WTC11 (cell line): Measurements from ENCODE around the gene APOO. TPM values are rescaled to one million over a fixed set of nuclear protein-coding genes. Genes with fewer than 3 reads are reported as not detected.

Experiments used
- ATAC-seq: fragments of 200-7000 bp; cut with Tn5 transposase; 2 replicates; pipeline ENCODE4 v1.10.0; 2021; ENCODE audit warnings: mild to moderate bottlenecking, moderate library complexity
- CTCF ChIA-PET: fragments of 300-600 bp; sonication (Branson Sonifier 250); formaldehyde crosslinking; loops from one replicate; lab custom pipeline; 2021; ENCODE audit warnings: antibody characterized with exemption; lab: Charles Lee
- POLR2A ChIA-PET: fragments of 350-600 bp; sonication (Branson Sonifier 250); formaldehyde crosslinking; loops from one replicate; lab custom pipeline; 2021; ENCODE audit warnings: antibody characterized with exemption; lab: Charles Lee
- DNase-seq: peaks from one replicate; pipeline ENCODE4 v3.0.0; 2021; ENCODE audit warnings: low spot score
- H3K27ac Mint-ChIP-seq: 2 replicates; pipeline ENCODE4 v1.8.0; 2021; ENCODE audit warnings: mixed read lengths
- H3K27me3 Mint-ChIP-seq: 2 replicates; pipeline ENCODE4 v1.8.0; 2021; ENCODE audit warnings: low read depth, mild to moderate bottlenecking, moderate library complexity, mixed read lengths
- H3K36me3 Mint-ChIP-seq: 2 replicates; pipeline ENCODE4 v1.8.0; 2021; ENCODE audit warnings: mixed read lengths
- H3K4me1 Mint-ChIP-seq: 2 replicates; pipeline ENCODE4 v1.8.0; 2022; ENCODE audit warnings: mixed read lengths
- H3K4me3 Mint-ChIP-seq: 2 replicates; pipeline ENCODE4 v1.8.0; 2021; ENCODE audit warnings: mild to moderate bottlenecking, moderate library complexity, mixed read lengths
- H3K9me3 Mint-ChIP-seq: 2 replicates; pipeline ENCODE4 v1.8.0; 2021; ENCODE audit warnings: mixed read lengths
- CBFB ChIP-seq: sonication (generic); formaldehyde crosslinking; IDR thresholded peaks from 2 replicates; pipeline ENCODE4 v1.8.1; 2022; ENCODE audit warnings: mild to moderate bottlenecking, low read depth, missing genetic modification reagents
- CREM ChIP-seq: sonication (generic); formaldehyde crosslinking; IDR thresholded peaks from 2 replicates; pipeline ENCODE4 v1.8.1; 2022; ENCODE audit warnings: mild to moderate bottlenecking, missing genetic modification reagents, moderate library complexity
- ESRRA ChIP-seq: sonication (generic); formaldehyde crosslinking; IDR thresholded peaks from 2 replicates; pipeline ENCODE4 v1.8.1; 2022; ENCODE audit warnings: mild to moderate bottlenecking, missing genetic modification reagents, borderline replicate concordance
- FOXJ3 ChIP-seq: sonication (generic); formaldehyde crosslinking; IDR thresholded peaks from 2 replicates; pipeline ENCODE4 v1.9.0; 2021; ENCODE audit warnings: missing genetic modification reagents, mild to moderate bottlenecking, borderline replicate concordance
- FOXK1 ChIP-seq: sonication (generic); formaldehyde crosslinking; IDR thresholded peaks from 2 replicates; pipeline ENCODE4 v1.8.0; 2022; ENCODE audit warnings: mild to moderate bottlenecking, moderate library complexity, missing genetic modification reagents
- KAT7 ChIP-seq: sonication (generic); formaldehyde crosslinking; IDR thresholded peaks from 2 replicates; pipeline ENCODE4 v1.8.1; 2023; ENCODE audit warnings: missing genetic modification reagents, mild to moderate bottlenecking, borderline replicate concordance
- NFATC4 ChIP-seq: fragments of 250-450 bp; sonication (Bioruptor Pico); IDR thresholded peaks from 2 replicates; pipeline ENCODE4 v1.9.0; 2021; ENCODE audit warnings: mild to moderate bottlenecking
- NR2C2 ChIP-seq: sonication (generic); formaldehyde crosslinking; IDR thresholded peaks from 2 replicates; pipeline ENCODE4 v1.8.0; 2022; ENCODE audit warnings: mild to moderate bottlenecking, missing genetic modification reagents
- NR3C1 ChIP-seq: sonication (generic); formaldehyde crosslinking; conservative IDR thresholded peaks from 2 replicates; pipeline ENCODE4 v1.8.1; 2023; ENCODE audit warnings: low read depth, mild to moderate bottlenecking, missing genetic modification reagents
- ZBTB21 ChIP-seq: sonication (generic); formaldehyde crosslinking; IDR thresholded peaks from 2 replicates; pipeline ENCODE4 v1.8.1; 2023; ENCODE audit warnings: mild to moderate bottlenecking, missing genetic modification reagents, borderline replicate concordance
- ZNF121 ChIP-seq: sonication (generic); formaldehyde crosslinking; IDR thresholded peaks from 2 replicates; pipeline ENCODE4 v1.8.0; 2023; ENCODE audit warnings: missing genetic modification reagents
- ZNF671 ChIP-seq: fragments of 250-450 bp; sonication (Bioruptor Pico); IDR thresholded peaks from 2 replicates; pipeline ENCODE4 v1.8.0; 2021; ENCODE audit warnings: mild to moderate bottlenecking
- total RNA-seq: library from RNA; stranded (reverse); gene quantifications from 3 replicates; pipeline ENCODE4 v1.2.3, GENCODE V29; 2021
- TF ChIP-seq, protein P1 (sequence below): fragments of 250-450 bp; sonication (Bioruptor Pico); IDR thresholded peaks from 2 replicates; pipeline ENCODE4 v1.9.0; 2021; ENCODE audit warnings: mild to moderate bottlenecking
- TF ChIP-seq, protein P2 (sequence below): sonication (generic); formaldehyde crosslinking; IDR thresholded peaks from 2 replicates; pipeline ENCODE4 v1.8.1; 2022; ENCODE audit warnings: mild to moderate bottlenecking, moderate library complexity, missing genetic modification reagents
- TF ChIP-seq, protein P3 (sequence below): fragments of 250-450 bp; sonication (Bioruptor Pico); IDR thresholded peaks from 2 replicates; pipeline ENCODE4 v1.8.0; 2021; ENCODE audit warnings: mild to moderate bottlenecking
- TF ChIP-seq, protein P4 (sequence below): sonication (generic); formaldehyde crosslinking; IDR thresholded peaks from 2 replicates; pipeline ENCODE4 v1.8.0; 2023; ENCODE audit warnings: mild to moderate bottlenecking, missing genetic modification reagents
- TF ChIP-seq, protein P5 (sequence below): sonication (generic); formaldehyde crosslinking; IDR thresholded peaks from 2 replicates; pipeline ENCODE4 v1.8.0; 2023; ENCODE audit warnings: missing genetic modification reagents
- TF ChIP-seq, protein P6 (sequence below): fragments of 250-450 bp; sonication (Bioruptor Pico); IDR thresholded peaks from 2 replicates; pipeline ENCODE4 v2.1.2; 2022; ENCODE audit warnings: mild to moderate bottlenecking, moderate library complexity
- TF ChIP-seq, protein P7 (sequence below): sonication (generic); formaldehyde crosslinking; IDR thresholded peaks from 2 replicates; pipeline ENCODE4 v1.8.1; 2022; ENCODE audit warnings: low read depth, missing genetic modification reagents, borderline replicate concordance
- TF ChIP-seq, protein P8 (sequence below): sonication (generic); formaldehyde crosslinking; IDR thresholded peaks from 2 replicates; pipeline ENCODE4 v1.8.0; 2022; ENCODE audit warnings: mild to moderate bottlenecking, missing genetic modification reagents

APOO gene
- total RNA-seq, 1 experiment from 2014 or later, result 55.5 TPM

DNA sequence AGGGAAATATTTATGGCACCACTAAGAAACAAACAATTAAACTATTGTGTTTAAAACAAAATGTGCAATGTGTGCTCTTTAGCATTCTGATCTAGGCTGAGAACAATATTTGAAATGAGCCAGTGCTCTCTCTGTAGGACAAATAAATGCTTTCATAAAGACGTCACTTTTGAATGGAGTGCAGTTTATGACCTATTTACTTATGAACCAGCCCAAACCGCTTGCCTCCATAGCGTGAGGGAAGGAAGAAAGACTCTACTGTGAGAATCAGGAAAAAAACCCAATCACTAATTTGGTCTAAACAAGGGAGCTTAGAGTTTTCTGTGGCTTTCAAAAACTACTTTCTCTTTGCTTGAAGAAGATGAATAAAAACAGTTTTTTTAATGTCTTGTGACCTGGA, 85.3 kb downstream of the APOO start:
- DNase-seq (no peak), ATAC-seq (no peak)
- no peaks in the 10 kb centered on the region for H3K36me3 Mint-ChIP-seq
- H3K9me3 Mint-ChIP-seq, result no peaks in the 10 kb centered on the region
- CTCF ChIA-PET, result interaction anchor here (0.6 kb wide), 1 partner anchor 82 kb away, joined by 3 read pairs; no protein-coding TSS in a partner anchor
- no peaks in the 10 kb centered on the region for H3K4me1 Mint-ChIP-seq
- POLR2A ChIA-PET, result no interaction called here
- TF ChIP-seq KAT7 (CRISPR knock-in tag) (no peak), NFATC4 (CRISPR knock-in tag) (no peak), NR3C1 (no peak), CBFB (CRISPR knock-in tag) (no peak), CREM (CRISPR knock-in tag) (no peak)
- TF ChIP-seq, protein P1, sequence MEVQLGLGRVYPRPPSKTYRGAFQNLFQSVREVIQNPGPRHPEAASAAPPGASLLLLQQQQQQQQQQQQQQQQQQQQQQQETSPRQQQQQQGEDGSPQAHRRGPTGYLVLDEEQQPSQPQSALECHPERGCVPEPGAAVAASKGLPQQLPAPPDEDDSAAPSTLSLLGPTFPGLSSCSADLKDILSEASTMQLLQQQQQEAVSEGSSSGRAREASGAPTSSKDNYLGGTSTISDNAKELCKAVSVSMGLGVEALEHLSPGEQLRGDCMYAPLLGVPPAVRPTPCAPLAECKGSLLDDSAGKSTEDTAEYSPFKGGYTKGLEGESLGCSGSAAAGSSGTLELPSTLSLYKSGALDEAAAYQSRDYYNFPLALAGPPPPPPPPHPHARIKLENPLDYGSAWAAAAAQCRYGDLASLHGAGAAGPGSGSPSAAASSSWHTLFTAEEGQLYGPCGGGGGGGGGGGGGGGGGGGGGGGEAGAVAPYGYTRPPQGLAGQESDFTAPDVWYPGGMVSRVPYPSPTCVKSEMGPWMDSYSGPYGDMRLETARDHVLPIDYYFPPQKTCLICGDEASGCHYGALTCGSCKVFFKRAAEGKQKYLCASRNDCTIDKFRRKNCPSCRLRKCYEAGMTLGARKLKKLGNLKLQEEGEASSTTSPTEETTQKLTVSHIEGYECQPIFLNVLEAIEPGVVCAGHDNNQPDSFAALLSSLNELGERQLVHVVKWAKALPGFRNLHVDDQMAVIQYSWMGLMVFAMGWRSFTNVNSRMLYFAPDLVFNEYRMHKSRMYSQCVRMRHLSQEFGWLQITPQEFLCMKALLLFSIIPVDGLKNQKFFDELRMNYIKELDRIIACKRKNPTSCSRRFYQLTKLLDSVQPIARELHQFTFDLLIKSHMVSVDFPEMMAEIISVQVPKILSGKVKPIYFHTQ (CRISPR knock-in tag), result no peak
- TF ChIP-seq, protein P2, sequence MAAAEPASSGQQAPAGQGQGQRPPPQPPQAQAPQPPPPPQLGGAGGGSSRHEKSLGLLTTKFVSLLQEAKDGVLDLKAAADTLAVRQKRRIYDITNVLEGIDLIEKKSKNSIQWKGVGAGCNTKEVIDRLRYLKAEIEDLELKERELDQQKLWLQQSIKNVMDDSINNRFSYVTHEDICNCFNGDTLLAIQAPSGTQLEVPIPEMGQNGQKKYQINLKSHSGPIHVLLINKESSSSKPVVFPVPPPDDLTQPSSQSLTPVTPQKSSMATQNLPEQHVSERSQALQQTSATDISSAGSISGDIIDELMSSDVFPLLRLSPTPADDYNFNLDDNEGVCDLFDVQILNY, result no peak
- no peaks in the 10 kb centered on the region for H3K27me3 Mint-ChIP-seq
- no peak overlapping the region for H3K4me3 Mint-ChIP-seq
- no peak overlapping the region; the same call in 1 of the 2 replicates for H3K27ac Mint-ChIP-seq

DNA sequence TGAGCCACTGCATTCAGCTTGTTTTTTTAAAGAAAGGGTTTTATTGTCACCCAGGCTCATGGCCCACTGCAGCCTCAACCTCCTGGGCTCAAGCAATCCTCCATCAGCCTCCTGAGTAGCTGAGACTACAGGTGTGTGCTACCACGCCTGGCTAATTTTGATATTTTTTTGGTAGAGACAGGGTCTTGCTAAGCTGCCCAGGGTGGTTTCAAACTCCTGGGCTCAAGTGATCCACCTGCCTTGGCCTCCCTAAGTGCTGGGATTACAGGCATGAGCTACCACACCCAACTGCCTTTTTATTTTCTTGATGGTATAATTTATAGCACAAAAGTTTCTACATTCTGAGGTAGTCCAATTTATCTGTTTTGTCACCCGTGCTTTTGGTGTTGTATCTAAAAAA, 85.9 kb downstream of the APOO start:
- no peak for ATAC-seq
- Mint-ChIP-seq H3K27ac (no peak overlapping the region; the same call in 1 of the 2 replicates), H3K9me3 (no peaks in the 10 kb centered on the region), H3K4me1 (no peaks in the 10 kb centered on the region), H3K27me3 (no peaks in the 10 kb centered on the region), H3K36me3 (no peaks in the 10 kb centered on the region), H3K4me3 (no peak overlapping the region)
- TF ChIP-seq CREM (CRISPR knock-in tag), result no peak
- TF ChIP-seq, protein P3, sequence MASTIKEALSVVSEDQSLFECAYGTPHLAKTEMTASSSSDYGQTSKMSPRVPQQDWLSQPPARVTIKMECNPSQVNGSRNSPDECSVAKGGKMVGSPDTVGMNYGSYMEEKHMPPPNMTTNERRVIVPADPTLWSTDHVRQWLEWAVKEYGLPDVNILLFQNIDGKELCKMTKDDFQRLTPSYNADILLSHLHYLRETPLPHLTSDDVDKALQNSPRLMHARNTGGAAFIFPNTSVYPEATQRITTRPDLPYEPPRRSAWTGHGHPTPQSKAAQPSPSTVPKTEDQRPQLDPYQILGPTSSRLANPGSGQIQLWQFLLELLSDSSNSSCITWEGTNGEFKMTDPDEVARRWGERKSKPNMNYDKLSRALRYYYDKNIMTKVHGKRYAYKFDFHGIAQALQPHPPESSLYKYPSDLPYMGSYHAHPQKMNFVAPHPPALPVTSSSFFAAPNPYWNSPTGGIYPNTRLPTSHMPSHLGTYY (CRISPR knock-in tag), result no peak
- TF ChIP-seq, protein P4, sequence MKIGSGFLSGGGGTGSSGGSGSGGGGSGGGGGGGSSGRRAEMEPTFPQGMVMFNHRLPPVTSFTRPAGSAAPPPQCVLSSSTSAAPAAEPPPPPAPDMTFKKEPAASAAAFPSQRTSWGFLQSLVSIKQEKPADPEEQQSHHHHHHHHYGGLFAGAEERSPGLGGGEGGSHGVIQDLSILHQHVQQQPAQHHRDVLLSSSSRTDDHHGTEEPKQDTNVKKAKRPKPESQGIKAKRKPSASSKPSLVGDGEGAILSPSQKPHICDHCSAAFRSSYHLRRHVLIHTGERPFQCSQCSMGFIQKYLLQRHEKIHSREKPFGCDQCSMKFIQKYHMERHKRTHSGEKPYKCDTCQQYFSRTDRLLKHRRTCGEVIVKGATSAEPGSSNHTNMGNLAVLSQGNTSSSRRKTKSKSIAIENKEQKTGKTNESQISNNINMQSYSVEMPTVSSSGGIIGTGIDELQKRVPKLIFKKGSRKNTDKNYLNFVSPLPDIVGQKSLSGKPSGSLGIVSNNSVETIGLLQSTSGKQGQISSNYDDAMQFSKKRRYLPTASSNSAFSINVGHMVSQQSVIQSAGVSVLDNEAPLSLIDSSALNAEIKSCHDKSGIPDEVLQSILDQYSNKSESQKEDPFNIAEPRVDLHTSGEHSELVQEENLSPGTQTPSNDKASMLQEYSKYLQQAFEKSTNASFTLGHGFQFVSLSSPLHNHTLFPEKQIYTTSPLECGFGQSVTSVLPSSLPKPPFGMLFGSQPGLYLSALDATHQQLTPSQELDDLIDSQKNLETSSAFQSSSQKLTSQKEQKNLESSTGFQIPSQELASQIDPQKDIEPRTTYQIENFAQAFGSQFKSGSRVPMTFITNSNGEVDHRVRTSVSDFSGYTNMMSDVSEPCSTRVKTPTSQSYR (CRISPR knock-in tag), result no peak
- ChIA-PET CTCF (interaction anchor here (0.6 kb wide), 1 partner anchor 83 kb away, joined by 3 read pairs; no protein-coding TSS in a partner anchor), POLR2A (no interaction called here)
- no peak for DNase-seq

DNA sequence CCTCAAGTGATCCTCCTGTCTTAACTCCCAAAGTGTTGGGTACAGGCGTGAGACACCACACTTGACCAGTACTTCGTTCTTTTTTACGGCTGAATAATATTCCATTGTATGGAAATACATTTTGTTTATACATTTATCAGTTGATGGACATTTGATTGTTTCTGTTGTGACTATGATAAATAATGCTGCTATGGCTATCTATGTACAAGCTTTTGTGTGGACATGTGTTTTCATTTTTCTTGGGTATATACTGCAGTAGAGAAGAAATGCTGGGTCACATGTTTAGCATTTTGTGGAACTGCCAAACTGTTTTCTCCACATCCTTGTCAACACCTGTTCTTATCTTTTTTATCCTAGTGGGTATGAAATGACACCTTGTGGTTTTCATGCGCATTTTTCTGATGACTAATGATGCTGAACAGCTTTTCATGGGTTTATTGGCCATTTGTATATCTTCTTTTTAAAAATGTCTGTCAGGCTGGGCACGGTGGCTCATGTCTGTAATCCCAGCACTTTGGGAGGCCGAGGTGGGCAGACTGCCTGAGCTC, 87.4 kb downstream of the APOO start:
- H3K27ac Mint-ChIP-seq, result no peak overlapping the region
- H3K4me1 Mint-ChIP-seq, result no peaks in the 10 kb centered on the region
- no peaks in the 10 kb centered on the region for H3K36me3 Mint-ChIP-seq
- no peaks in the 10 kb centered on the region for H3K9me3 Mint-ChIP-seq
- DNase-seq (no peak), ATAC-seq (no peak)
- CTCF ChIA-PET, result no interaction called here
- H3K27me3 Mint-ChIP-seq, result no peaks in the 10 kb centered on the region
- no peak overlapping the region for H3K4me3 Mint-ChIP-seq
- POLR2A ChIA-PET, result no interaction called here
- TF ChIP-seq, protein P5, sequence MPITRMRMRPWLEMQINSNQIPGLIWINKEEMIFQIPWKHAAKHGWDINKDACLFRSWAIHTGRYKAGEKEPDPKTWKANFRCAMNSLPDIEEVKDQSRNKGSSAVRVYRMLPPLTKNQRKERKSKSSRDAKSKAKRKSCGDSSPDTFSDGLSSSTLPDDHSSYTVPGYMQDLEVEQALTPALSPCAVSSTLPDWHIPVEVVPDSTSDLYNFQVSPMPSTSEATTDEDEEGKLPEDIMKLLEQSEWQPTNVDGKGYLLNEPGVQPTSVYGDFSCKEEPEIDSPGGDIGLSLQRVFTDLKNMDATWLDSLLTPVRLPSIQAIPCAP, result no peak
- TF ChIP-seq FOXK1, result no peak
- TF ChIP-seq, protein P6, sequence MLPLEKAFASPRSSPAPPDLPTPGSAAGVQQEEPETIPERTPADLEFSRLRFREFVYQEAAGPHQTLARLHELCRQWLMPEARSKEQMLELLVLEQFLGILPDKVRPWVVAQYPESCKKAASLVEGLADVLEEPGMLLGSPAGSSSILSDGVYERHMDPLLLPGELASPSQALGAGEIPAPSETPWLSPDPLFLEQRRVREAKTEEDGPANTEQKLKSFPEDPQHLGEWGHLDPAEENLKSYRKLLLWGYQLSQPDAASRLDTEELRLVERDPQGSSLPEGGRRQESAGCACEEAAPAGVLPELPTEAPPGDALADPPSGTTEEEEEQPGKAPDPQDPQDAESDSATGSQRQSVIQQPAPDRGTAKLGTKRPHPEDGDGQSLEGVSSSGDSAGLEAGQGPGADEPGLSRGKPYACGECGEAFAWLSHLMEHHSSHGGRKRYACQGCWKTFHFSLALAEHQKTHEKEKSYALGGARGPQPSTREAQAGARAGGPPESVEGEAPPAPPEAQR (CRISPR knock-in tag), result no peak
- TF ChIP-seq, protein P7, sequence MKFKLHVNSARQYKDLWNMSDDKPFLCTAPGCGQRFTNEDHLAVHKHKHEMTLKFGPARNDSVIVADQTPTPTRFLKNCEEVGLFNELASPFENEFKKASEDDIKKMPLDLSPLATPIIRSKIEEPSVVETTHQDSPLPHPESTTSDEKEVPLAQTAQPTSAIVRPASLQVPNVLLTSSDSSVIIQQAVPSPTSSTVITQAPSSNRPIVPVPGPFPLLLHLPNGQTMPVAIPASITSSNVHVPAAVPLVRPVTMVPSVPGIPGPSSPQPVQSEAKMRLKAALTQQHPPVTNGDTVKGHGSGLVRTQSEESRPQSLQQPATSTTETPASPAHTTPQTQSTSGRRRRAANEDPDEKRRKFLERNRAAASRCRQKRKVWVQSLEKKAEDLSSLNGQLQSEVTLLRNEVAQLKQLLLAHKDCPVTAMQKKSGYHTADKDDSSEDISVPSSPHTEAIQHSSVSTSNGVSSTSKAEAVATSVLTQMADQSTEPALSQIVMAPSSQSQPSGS (CRISPR knock-in tag), result no peak
- TF ChIP-seq ESRRA (CRISPR knock-in tag), result no peak
- TF ChIP-seq ZNF671 (CRISPR knock-in tag), result no peak
- no peak for TF ChIP-seq NR2C2 (CRISPR knock-in tag)
- no peak for TF ChIP-seq ZBTB21 (CRISPR knock-in tag)
- TF ChIP-seq, protein P8, sequence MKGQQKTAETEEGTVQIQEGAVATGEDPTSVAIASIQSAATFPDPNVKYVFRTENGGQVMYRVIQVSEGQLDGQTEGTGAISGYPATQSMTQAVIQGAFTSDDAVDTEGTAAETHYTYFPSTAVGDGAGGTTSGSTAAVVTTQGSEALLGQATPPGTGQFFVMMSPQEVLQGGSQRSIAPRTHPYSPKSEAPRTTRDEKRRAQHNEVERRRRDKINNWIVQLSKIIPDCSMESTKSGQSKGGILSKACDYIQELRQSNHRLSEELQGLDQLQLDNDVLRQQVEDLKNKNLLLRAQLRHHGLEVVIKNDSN (CRISPR knock-in tag), result no peak
- no peak for TF ChIP-seq FOXJ3 (CRISPR knock-in tag)
- no peak for TF ChIP-seq ZNF121 (CRISPR knock-in tag)
